NCI-H1417 (cell line): Measurements from ENCODE around the gene PITX2.

Experiments used
- DNase-seq, 3 experiments: peaks; one replicate each; lab custom pipeline; 2025; lab: John Stamatoyannopoulos, UW

The PITX2 gene

GRCh38 chr4:110622841-110623717 is at the start of gene PITX2:
Gene PITX2 (minus strand): TSS chr4:110623077. CDS start chr4:110622460, 617 bp downstream.
- DNase-seq, result peak; percentile 68 to 98 (median 97)

- DNase-seq, result no peak
Measured at GRCh38 chr4:110671679-110672078, 48.8 kb upstream of the PITX2 start.

- DNase-seq, result no peak
Measured at GRCh38 chr4:110669663-110670062, 46.8 kb upstream of the PITX2 start.

GRCh38 chr4:110668463-110669235 is 45.8 kb upstream of the PITX2 start:
- no peak for DNase-seq

GRCh38 chr4:110667670-110668069 is 44.8 kb upstream of the PITX2 start:
- DNase-seq, result no peak

- peak in 1 of 3 experiments; percentile 7 for DNase-seq
Measured at GRCh38 chr4:110666030-110666429, 43.2 kb upstream of the PITX2 start.

GRCh38 chr4:110663738-110664444 is 41.0 kb upstream of the PITX2 start:
- DNase-seq, result no peak

GRCh38 chr4:110663206-110663605 is 40.3 kb upstream of the PITX2 start:
- no peak for DNase-seq

- DNase-seq, result no peak
Measured at GRCh38 chr4:110660755-110661154, 37.9 kb upstream of the PITX2 start.

GRCh38 chr4:110654254-110654635 is 31.4 kb upstream of the PITX2 start:
- no peak for DNase-seq

- no peak for DNase-seq
Measured at GRCh38 chr4:110653321-110654253, 30.7 kb upstream of the PITX2 start.

GRCh38 chr4:110644008-110644407 is 21.1 kb upstream of the PITX2 start:
- DNase-seq, result peak in 1 of 3 experiments; percentile 33

- no peak for DNase-seq
Measured at GRCh38 chr4:110643096-110643495, 20.2 kb upstream of the PITX2 start.

GRCh38 chr4:110641218-110641617 is 18.3 kb upstream of the PITX2 start:
- DNase-seq, result no peak

- no peak for DNase-seq
Measured at GRCh38 chr4:110640576-110640975, 17.7 kb upstream of the PITX2 start.

- no peak for DNase-seq
Measured at GRCh38 chr4:110639207-110640090, 16.6 kb upstream of the PITX2 start.

- no peak for DNase-seq
Measured at GRCh38 chr4:110638089-110638746, 15.3 kb upstream of the PITX2 start.

GRCh38 chr4:110637408-110638088 is 14.7 kb upstream of the PITX2 start:
- no peak for DNase-seq
